NCI-H2171 treated with DMSO at 0.1 percent for 48 hours (cell line): ENCODE measurements around the gene ARHGEF4.

ENCODE experiments used
- DNase-seq: peaks from one replicate; lab custom pipeline; 2025; lab: John Stamatoyannopoulos, UW

Gene ARHGEF4

DNA sequence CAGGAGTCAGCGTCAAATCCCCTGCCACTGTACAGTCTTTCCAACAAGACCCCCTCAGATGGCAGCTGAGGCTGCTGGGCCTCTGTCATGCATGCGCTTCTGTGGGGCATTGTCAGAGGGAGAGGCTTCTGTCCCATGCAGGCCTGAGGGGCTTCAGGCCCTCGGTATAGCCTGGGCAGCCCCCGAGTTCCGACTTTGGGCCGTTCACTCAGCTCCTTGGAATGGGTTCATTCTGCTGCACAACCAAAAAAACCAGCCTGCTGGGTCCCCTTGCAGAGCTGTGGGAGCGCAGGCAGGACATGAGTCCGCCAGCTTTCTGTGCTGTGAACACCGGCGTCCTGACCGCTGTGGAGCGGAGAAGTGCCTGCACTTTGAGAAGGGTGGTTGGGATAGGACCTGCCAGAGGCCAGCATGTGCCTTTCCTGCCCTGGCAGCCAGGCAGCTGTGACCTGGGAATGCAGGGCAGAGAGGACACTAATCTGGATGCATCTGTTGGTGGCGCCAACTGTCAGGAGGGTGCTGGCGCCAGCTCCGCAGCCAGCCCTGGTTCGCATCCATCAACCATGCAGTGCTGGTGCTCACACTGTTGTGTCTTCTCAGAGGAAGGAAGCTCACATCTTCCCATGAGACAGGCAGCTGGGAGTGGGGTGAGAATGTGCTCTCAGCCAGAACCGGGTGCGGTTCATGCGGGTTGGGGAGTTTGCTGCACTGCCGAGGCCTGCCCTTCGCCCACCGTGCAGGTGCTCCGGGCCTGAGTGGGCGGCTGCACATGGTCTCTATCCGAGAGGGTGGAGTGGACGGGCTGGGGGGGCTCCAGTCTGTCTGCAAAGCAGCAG is 14.3 kb downstream of the ARHGEF4 start:
- DNase-seq = no peak

DNA sequence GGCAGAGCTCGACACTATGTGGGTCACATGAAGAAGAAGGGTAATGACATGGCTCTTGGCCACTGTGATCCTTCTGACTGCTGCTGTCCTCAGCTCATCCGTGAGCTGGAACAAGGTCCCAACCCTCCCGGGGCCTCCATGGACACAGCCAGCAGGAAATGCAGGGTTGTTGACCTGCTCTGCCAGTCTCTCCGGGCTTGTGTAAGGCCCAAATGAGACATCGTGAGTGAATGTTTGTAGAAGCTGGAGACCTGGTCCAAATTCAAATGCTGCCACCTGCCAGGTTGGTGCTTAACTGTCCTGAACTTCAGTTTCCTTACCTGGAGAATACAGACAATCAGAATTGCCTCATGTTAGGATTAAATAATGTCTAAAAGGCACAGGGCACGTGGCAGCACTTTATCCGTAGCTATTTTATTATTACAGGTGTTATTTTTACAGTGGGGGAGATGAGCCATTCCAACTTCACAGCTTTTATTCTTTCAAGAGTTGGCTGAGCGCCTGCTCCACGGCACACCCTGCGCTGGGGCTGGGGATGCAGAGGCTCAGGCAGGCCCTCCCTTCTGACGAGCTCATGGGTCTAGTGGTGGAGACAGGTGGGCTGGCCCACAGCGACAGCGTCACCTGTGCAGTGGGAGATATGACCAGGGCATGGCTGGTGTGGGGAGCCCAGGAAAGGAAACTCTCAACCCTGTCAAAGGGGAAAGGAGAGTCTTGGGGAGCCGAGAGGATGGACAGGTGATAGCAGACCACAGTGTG is 15.1 kb downstream of the ARHGEF4 start:
- DNase-seq = no peak

DNA sequence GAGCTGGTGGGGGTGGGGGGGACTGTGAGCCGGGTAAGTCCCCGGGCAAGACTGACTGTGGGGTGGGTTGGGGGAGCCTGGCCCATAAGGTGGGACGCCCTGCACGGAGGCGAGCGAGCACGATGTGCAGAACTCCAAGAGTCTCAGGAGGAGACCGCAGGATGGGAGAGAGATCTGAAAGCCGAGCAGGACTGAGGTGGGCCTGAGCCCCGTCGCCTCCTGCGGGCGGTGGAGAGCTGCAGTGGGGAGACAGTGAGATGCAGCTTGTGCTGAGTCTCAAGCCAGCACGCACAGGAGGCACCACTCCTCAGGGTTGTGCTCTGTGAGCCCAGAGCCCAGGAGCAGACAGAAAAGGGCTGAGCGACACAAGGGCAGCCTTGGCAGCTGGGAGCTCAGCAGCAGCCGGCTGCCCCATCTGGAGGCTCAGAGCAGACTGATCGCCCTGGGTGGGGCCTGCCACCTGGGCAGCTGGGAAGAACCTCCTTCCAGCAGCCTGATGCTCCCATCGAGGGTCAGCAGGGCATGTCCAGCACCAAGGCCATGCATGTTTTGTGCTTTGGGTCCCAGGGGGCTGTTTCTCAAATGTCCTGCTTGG is 15.9 kb downstream of the ARHGEF4 start:
- DNase-seq = peak; percentile 88

DNA sequence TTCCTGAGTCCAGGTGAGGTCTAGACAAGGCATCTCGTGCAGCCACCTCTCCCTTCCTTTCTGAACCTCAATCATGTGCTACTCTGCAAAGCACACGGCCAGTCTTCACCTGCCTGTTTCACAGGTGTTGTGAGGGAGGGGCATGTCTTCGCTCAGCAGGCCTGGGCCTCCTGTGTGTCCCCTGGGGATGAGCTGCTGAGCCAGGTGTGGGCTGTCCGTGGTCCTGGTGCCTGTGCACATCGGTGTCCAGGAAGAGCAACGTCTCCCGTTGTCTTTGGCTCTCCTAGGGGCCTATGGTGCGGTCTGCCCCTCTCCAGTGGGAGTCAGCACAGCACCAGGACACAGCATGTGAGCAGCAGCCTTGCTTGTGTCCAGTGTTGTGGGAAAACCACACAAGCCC is 16.7 kb downstream of the ARHGEF4 start:
- DNase-seq = peak; percentile 74

DNA sequence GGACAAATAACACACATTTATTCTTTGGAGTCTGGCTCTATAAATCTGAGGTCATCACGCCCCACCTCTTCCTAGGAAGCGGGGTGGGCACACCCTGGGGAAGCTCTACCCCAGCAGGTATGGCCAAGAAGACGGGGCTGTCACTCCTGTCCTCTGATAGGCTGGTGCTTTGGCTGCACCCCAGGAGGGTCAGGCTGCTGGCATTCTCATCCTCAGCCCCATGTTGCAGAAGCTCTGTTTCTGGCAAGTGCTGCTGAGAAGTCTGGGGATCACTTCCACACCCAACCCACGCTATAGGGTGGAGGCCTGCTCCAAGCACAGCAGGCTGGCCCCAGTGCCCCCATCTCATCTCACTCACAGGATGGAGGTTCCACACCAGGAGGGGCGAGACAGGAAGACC is 17.6 kb downstream of the ARHGEF4 start:
- no peak for DNase-seq

DNA sequence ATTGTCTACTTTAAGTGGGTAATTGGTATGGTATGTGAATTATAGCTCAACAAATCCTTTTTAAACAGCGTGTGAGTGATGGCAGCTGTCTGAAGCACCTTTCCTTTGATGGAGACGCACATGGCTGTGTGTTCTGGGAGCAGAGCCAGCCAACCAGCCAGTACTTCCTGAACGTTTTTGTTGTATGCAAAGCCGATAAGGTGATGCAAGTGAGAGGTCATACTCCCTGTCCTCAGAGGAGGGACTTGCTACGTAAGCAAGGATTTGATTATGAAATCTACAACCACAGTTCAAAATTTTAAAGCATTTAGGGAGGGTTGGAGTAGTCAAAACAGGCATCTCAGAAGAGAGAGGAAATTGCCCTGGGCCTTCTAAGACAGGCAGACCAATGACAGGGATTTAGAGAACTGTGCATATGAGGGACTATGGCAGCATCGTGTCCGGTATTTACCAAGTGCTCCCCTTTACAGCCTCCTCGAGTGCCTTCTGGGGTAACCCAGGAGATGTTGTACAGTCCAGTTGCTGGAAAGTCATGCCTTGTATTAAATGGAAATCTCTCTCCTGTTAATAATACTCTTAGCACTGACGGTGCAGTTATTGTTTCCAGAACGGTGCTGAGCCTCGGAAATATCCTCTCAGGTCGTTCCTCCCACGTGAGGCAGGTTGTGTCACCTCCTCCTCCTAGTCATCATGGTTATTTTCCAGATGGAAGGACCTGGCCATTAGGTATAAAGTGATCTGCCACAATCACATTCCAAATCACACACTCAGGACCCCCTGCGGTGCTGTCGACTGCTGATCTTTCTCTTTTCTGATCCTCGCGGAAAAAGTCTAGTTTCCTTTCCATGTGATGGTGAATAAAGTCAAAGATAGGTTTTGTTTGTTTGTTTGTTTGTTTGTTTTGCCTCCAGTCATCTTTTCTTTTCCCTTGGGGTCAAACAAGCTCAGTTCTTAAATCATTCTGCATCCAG is 28.4 kb downstream of the ARHGEF4 start:
- DNase-seq = peak; percentile 74

DNA sequence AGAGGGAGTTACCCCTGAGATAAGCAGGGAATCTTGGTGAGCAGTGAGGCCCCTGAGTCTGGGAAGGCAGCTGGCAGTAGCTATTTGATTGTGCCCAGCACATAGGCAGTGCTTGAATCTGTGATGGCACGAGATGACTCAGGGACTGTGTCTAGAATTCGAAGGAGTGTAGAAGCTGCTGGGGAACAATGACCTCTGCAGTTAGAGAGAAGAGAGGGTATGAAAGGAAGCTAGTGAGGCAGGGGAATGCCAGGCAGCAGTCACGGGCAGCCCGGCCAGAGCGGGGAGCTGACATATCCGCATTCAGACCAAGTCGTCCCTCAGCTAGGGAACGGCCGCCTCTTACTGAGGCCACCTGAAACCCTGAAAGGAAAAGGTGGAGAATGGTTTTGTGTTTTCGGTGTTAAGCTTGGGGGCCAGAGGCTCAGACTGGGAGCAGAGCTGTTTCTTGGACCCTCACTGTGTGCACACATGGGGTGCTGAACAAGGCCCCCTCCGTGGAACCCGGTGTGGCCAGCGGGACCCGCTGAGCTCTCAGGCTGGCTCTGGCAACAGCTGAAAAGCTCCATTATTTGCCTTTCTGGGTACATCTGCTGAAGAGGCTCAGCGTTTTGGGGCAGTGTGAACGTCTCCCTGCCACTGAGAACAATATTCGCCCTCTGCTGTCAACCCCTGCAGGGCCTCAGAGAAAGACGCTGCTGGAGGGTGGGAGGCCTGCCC is 32.9 kb downstream of the ARHGEF4 start:
- DNase-seq = no peak

DNA sequence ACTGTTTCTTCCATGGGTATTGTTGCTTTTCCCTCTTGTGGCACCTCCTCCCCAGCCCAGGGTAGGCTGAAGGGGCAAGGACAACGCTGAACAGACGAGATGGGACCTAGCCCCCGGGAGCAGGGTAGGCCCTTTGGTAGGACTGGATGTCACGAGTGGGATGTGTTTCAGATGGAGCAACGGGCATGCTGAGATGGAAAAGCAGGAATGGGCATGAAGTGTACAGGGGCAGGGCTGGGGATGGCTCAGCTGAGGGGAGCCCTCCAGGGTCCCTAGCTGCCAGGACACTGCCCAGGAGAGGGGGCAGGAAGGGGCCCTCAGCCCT is 33.4 kb downstream of the ARHGEF4 start:
- DNase-seq = no peak

DNA sequence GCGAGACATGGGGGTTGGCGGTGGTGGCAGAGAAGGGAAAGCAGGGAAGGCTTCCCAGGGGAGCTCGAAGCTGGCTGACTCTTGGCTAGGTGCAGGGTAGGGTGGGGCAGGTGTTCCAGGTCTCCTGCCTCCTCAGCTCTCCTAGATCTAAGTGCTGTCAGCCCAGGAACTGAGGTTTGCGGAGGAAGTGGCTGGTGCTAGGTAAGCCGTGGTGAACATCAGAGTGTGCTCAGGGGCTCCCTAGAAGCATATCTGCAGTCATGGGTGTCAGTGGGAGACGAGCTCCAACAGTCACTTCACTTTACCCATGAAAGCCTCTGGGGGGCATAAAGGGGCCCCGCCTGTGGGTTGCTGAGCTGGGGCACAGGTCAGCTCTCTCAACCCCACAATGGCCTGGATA is 34.1 kb downstream of the ARHGEF4 start:
- no peak for DNase-seq

DNA sequence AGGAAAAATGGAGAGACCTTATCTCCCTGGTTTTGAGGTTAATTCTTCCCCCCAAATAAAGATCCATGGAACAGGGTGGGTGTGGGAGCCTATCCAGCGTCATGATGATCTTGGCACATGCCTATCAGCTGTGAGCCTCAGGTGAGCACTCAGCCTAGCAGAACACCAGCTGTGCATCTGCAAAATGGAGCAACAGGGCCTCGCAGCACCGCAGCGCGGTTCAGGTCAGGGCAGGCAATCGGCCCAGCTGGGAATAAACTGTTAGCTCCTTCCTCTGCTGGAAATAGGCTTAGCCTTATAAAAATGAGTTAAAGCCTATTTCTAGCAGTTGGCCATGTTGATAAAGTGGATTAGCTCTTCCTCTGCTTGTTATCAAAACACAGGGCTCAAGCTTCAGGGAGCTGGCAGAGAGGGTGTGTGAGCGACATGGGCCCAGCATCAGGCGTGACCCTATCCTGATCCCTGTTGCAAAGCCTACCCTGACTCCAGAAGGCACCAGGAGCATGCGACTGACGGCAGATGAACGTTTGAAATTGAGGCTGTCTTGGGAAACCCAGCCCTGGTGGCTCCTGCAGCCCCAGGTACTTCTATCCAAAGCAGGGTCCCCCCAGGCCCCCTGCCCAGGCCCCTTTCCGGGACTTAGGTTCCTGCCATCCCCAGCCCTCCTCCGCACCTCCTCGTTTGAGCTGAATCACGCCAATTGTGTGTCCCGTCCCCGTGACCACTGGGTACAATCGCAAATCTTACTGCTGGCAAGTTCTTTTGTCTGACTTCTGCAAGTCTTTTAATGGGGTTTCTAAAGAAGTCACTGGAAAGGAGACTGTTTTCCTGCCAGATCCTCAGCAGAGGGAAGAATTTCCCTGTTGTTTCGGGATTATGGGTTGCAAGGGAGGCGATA is 35.4 kb downstream of the ARHGEF4 start:
- no peak for DNase-seq

DNA sequence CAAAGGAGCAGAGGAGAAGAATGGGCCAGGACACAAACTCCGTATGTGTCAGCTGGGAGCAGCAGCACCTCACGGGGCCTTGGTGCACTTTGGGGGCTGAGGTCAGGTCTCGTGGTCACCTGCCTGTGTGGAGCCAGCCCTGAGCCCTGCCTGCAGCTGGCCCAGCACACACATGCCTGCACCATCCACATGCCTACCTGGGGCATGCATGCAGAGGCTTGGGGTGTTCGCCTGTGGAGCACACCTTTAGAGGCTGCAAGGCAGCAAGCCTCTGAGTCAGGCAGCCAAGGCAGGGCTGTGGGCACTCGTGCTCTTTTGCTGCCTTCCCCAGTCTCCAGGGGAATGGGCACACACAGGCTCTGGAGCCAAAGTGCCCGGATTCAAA is 36.0 kb downstream of the ARHGEF4 start:
- no peak for DNase-seq

DNA sequence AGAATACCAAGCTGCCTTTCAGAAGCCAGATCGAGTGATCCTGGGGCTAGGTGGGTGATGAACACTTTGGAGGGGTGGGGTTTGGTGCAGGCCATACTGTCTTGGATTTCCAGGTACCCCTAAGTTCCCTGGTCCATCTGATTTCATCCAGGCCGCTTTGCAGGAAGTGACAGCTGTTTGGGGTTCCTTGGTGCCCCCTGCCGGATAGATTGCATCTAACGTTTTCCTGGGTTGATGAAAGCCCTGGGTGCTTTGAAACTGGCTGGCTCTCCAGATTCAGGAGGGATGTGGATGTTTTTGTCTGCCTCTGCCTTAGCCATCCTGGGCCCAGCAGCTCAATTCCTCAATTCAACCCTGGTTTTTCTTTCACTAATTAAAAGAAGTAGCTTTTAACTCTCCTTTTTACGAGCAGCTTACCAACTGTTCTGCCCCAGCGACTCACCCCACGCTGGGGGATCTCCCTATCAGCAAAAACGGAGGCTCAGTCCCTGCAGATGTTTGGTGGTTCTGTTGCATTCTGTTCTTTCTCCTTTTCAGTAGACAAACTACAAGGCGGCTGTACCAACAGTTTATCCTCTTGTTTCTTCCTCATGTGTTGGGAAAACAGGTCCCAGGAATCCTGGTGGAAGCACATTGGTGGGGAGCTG is 37.1 kb downstream of the ARHGEF4 start:
- DNase-seq = peak; percentile 55

DNA sequence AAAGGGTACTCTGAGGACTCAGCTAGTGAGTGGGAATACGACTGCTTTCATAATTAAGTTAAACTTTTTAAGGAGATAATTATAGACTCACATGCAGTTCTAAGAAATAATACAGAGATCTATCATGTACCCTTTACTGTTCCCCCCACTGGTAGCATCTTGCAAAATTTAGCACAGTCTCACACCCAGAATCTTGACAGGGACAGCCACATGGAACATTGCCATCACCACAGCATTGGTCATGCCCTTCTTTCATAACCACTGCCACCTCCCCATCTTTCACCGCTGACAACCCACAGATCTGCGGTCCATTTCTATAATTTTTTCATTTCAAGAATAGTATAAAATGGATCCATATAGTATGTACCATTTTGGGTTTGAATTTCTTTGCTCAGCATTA is 37.8 kb downstream of the ARHGEF4 start:
- no peak for DNase-seq

DNA sequence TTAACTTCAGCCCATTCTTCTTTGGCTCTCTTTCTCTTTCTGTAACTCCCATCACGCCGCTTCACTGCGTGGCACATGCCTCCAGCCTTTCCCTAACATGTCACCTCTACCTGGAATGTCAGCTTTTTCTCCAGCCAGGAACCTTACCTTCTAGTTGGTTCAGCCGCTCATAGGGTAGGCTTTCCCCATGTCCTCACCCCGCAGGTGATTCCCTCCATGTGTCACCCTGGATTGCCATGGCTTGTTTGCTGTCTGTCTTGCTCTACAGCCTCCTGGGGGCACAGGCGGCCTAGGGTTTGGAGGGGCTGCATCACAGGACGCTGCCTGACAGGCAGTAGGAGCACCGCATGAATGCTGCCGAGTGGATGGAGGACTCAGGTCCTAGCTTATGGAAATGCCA is 39.2 kb downstream of the ARHGEF4 start:
- no peak for DNase-seq

DNA sequence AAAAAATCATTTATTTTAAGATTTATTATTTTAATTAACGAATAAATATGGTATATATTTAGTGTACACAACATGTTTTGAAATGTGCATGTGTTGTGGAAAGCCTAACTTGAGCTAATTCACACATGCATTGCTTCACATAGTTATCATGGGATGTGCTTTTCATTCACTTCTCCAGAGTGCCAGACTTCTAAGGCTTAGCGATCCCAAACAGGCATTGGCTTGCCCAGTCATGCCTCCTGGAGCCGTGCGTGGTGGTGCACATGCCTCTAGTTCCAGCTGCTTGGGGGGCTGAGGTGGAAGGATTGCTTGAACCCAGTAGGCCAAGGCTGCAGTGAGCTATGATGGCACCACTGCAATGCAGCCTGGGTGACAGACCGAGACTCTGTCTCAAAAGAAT is 40.5 kb downstream of the ARHGEF4 start:
- peak; percentile 38 for DNase-seq

DNA sequence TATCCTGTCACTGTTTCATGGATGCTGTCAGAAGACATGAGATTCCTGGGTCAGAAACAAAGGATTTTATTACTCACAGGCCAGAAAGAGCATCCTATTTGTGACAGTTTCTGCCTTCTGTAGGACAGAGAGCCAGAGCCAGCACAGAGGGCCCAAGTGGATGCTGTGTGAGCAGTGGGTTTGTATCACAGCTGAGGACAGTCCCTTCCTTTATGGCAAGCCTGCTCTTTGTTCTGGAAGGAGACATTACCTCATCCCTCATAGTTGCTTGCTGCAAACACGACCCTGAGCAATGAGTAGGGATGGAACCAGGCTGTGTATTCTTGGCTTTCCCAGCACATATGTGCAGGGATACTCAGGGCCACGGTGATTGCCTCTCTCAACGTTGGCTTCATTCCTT is 41.6 kb downstream of the ARHGEF4 start:
- DNase-seq = no peak

DNA sequence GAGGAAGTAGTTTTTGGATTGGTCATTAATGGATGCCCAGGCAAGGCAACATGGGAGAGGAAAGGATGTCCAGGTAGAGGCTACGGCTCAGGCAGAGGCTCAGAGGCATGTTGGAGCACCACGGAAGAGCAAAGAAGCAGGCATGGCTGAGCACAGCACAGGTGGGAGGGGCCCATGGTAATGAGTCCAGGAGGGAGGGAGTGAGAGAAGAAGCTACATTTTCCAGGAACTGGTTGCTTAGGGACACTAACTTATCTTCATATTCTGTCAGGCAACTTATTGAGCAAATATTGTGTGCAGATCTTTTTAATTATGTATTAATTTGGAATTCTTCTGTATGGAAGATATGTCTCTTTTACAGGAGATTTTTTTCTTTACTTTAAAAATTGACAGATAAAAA is 42.2 kb downstream of the ARHGEF4 start:
- no peak for DNase-seq

DNA sequence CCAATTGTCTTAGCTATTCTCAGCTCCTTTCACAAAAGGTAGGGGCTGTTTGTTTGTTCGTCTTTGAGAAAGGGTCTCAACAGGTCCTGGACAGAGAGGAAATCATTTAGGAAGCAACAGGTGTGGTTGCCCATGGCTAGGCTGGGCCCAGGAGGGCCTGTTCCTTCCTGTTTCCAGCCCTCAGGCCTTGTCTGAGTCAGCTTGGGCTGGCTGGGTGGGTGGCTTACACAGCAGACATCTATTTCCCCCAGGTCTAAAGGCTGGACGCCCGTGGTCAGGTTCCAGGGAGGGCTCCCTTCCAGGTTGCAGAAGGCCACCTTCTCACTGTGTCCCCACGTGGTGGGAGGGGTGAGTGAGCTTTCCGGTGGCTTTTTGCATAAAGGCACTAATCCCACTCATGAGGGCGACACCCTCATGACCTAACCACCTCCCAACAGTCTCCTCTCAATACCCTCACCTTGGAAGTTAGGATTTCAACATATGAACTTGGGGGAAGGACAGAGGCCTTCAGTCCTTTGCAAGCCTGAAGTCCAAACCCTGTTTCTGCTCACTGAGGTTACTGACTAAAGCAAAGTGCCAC is 45.5 kb downstream of the ARHGEF4 start:
- no peak for DNase-seq

DNA sequence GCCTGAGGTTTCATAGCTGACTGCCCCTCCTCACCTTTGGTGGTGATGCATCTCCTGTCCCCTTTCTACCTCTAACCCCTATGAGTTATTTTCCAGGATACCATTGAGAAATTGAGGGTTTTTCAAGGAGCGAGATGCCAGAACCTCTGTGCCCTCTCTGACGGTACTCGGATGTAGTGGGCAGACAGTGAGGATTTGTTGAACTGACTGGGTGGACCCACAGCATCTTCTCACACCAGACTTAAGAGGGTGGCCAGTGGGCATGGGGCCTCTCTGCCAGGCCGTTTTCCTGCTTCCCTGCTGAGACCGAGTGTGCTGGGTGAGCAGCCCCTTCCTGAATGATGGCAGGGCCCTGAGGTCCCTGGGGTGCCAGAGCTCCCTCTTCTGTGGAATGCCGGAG is 46.3 kb downstream of the ARHGEF4 start:
- no peak for DNase-seq

DNA sequence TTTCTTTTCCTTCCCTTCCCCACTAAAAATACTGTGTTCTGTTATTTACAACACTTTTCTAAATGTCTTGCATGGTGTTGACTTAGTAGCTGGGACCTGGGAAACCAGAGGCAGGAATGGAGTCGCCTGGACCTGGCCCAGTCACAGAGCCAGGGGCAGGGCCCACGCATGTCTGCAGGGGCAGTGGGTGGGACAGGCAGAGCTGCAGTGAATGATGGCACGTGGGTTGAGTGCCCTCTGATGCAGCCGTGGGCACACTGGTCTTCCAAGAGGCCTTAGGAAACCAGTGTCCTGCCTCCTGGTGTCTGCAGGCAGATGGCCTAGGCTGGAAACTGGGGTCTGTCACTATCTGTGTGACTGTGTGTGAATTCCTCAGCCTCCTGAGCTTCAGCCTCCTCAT is 46.8 kb downstream of the ARHGEF4 start:
- no peak for DNase-seq
